Ectodermal cell (in vitro differentiated cells): ENCODE data around the gene PTOV1.

Source experiments
- H3K27ac ChIP-seq: 2 replicates; pipeline ENCODE4 v1.7.0; 2013; ENCODE audit warnings: mild to moderate bottlenecking, low read depth, low read length; ENCODE audit not compliant: insufficient read depth, poor library complexity, severe bottlenecking
- H3K27me3 ChIP-seq: 2 replicates; pipeline ENCODE4 v1.7.0; 2013; ENCODE audit warnings: mild to moderate bottlenecking, low read length; ENCODE audit not compliant: insufficient read depth, control insufficient read depth, poor library complexity, severe bottlenecking
- H3K36me3 ChIP-seq: one replicate; pipeline ENCODE4 v1.7.0; 2013; ENCODE audit warnings: low read length; ENCODE audit not compliant: control insufficient read depth, insufficient read depth
- H3K4me1 ChIP-seq: one replicate; pipeline ENCODE4 v1.7.0; 2013; ENCODE audit warnings: low read length; ENCODE audit not compliant: control insufficient read depth, insufficient read depth
- H3K4me3 ChIP-seq: 2 replicates; pipeline ENCODE4 v1.7.0; 2013; ENCODE audit warnings: low read depth, low read length, control low read depth; ENCODE audit not compliant: insufficient read depth
- H3K9me3 ChIP-seq: 2 replicates; pipeline ENCODE4 v1.7.0; 2013; ENCODE audit warnings: mild to moderate bottlenecking, low read length, moderate library complexity; ENCODE audit not compliant: control insufficient read depth
- WGBS, 2 experiments: methylation state at CpG; one replicate each; pipeline ENCODE4 v1.1.7; 2013; ENCODE audit warnings: missing lambda C conversion rate in 2 of 2; 5-methylcytosine and 5-hydroxymethylcytosine counted together

The PTOV1 gene

DNA sequence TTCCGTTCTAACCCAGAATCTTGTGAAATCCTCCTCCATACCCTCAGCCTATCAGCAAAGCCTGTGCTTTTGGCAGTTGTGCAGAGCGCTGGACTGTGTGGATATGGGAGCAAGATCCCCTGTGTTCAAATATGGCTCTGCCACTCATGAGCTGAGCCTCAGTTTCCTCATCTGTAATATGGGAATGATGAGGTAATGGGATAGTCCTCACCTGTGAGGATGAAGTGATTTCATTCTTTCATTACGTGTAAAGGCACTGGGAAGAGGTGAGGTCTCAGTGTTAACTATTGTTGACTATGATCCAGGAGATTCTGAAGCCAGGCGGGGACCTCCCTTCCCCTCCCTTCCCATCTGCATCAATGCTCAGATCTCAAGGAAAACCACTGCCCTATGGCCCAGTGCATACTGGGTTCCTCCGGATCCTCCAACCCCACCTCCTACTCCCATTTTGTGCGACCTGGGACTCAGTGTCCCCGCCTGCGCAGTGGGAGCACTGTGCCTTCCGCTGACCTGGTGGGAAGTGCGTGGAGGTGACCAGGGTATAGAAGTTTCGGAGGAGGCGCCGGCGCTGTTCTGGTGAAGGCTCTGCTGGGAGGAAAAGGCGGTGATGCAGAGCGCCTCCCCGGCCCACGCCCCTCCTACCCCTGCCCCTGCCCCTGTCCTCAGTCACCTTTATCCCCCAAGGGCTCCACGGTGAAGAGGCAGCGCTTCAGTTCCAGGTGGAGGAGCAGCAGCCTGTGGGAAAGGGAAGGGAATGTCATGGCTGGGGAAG is 42.9 kb upstream of the PTOV1 start:
- H3K4me1 ChIP-seq, result peaks cover 15% of the 10 kb centered on the region
- WGBS, 2 experiments, result 79 to 80% methylated on average over 20 of the region's 20 CpGs
- H3K4me3 ChIP-seq, result no peak overlapping the region
- no peaks in the 10 kb centered on the region for H3K9me3 ChIP-seq
- peaks cover 16% of the 10 kb centered on the region for H3K36me3 ChIP-seq
- H3K27me3 ChIP-seq, result no peaks in the 10 kb centered on the region
- no peak overlapping the region for H3K27ac ChIP-seq

DNA sequence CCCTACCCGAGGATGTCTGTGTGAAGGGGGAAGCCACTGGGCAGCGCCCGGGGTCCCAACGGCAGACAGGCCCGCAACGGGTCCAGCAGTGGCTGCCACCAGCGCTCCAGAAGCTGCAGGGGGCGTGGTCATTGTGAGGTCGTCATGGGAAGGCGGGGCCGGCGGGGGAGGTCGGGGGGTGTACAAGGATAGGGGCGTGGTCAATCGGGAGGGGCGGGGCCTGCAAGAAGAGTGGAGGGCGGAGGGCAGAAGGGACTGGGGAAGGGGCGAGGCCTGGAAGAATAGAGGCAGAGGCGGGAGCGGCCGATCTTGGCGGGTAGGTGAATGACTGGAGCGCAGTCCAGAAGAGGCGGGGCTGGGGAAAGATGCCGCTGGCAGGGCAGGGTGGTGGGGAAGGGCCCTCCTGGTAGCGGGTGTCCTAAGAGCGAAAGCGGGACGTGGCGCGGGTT is 42.2 kb upstream of the PTOV1 start:
- H3K4me3 ChIP-seq, result peak overlapping the region; percentile 52
- H3K4me1 ChIP-seq, result peaks cover 15% of the 10 kb centered on the region
- H3K27me3 ChIP-seq, result no peaks in the 10 kb centered on the region
- peaks cover 16% of the 10 kb centered on the region for H3K36me3 ChIP-seq
- WGBS, 2 experiments, result 7% methylated on average over 31 of the region's 31 CpGs
- no peaks in the 10 kb centered on the region for H3K9me3 ChIP-seq
- H3K27ac ChIP-seq, result peak overlapping the region; percentile 69

DNA sequence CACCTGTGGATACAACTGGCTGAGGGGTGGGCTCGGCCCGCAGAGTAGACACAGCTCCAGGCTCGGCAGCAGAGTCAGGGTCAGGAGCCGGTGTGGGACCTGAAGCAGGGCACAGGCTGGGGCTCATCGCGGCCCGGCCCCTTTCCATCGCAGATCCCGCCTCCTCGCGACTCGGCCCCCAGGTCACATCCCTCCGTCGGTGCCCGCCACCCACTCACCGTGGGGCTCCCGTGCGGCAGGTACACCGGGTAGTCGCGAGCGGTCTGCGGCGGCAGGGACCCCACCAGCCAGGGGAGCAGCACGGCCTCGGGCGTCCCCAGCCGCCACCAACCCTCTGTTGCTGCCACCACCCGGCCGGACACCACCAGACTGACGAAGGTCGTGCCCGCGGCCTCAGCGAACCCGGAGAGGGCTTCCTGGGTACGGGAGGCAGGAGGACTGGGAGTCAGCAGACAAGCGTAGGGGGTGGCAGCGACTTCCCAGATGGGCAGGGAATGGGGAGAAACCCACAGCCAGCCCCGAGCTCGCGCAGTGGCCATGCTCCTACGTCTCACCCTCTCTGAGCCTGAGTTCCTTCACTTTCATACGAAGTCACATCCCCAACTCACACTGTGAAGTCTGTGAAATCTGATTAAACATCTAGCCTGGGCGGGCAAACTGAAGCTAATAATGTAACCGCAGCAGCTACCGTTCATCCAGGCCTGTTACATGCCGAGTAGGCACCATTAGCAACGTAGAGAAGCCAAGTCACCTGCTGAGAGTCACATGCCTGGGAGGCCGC is 41.6 kb upstream of the PTOV1 start:
- H3K9me3 ChIP-seq, result no peaks in the 10 kb centered on the region
- peak overlapping the region; percentile 69 for H3K27ac ChIP-seq
- peaks cover 15% of the 10 kb centered on the region for H3K4me1 ChIP-seq
- H3K4me3 ChIP-seq, result peak overlapping the region; percentile 52
- peaks cover 16% of the 10 kb centered on the region for H3K36me3 ChIP-seq
- WGBS, 2 experiments, result 20 to 21% methylated on average over 50 of the region's 50 CpGs
- H3K27me3 ChIP-seq, result no peaks in the 10 kb centered on the region

DNA sequence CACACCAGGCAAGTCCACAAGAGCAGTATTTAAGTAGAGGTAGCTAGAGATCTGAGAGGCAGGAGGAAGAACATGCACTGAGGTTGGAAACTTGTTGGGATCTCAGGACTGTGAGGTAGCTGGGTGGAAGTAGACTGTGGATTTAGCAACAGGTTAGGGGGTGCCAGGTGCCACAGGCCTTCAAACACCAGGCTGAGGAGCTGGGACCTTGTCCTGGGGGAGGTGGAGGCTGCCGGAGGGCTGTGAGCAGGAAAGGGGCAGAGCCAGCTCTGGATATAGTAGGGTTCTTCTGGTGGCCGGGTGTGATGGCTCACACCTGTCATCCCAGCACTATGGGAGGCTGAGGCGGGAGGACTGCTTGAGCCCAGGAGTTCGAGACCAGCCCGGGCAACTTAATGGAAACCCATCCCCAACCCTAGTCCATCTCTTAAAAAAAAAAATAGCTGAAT is 41.0 kb upstream of the PTOV1 start:
- Histone ChIP-seq H3K27ac (no peak overlapping the region), H3K9me3 (no peaks in the 10 kb centered on the region), H3K36me3 (peaks cover 10% of the 10 kb centered on the region), H3K4me3 (peak overlapping the region; percentile 52), H3K4me1 (peaks cover 15% of the 10 kb centered on the region), H3K27me3 (no peaks in the 10 kb centered on the region)
- WGBS, 2 experiments, result 88 to 94% methylated on average over 5 of the region's 5 CpGs

DNA sequence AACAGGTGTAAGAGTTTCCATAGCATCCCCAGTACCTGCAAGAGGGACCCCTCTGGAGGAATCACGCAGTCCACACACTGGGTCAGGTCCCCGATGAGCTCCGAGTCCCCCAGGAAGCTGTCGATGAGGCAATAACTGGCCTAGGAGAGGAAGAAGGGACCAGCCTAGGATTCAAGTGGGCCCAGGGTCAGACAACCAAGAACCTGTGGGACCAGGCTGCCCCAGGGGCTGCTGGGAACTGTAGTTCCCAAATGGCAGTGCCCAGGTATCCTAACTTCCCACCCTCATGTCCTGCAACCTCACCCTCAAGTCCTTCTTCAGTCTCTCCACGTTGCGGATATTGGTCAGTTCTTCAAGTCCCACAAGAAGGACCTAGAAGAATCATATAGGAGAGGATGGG is 39.6 kb upstream of the PTOV1 start:
- H3K27me3 ChIP-seq, result no peaks in the 10 kb centered on the region
- H3K4me3 ChIP-seq, result no peak overlapping the region
- peaks cover 15% of the 10 kb centered on the region for H3K4me1 ChIP-seq
- peaks cover 1% of the 10 kb centered on the region for H3K36me3 ChIP-seq
- 97 to 98% methylated on average over 6 of the region's 6 CpGs for WGBS, 2 experiments
- H3K27ac ChIP-seq, result no peak overlapping the region
- no peaks in the 10 kb centered on the region for H3K9me3 ChIP-seq

DNA sequence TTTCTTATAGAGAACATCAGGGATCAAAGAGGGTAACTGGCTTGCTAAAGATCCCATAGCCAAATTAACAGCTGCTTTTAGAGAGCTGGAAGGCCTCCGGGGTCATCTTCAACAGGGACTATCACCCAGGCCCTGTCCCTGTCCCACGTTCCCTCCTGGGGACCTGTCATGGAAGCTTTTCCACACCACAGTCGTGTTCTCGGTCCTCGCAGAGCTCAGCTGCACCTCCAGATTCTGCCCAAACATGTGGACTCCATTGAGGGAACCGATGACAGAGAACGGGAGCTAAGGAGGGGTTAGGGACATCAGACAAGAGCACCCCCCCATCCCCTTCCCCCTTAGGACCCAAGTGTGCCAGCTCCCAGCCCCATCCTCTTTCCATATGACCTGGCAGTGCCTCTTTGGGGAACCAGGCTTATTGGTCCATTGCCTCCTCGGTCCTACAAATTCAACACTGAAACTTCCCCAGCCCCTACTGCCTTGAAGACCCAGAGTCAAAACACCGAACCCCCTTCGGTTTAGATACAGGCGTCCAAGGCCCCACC is 38.4 kb upstream of the PTOV1 start:
- no peaks in the 10 kb centered on the region for H3K9me3 ChIP-seq
- no peaks in the 10 kb centered on the region for H3K27me3 ChIP-seq
- 59 to 60% methylated on average over 11 of the region's 11 CpGs for WGBS, 2 experiments
- peak overlapping the region; percentile 67 for H3K4me3 ChIP-seq
- no peaks in the 10 kb centered on the region for H3K36me3 ChIP-seq
- H3K27ac ChIP-seq, result peak overlapping the region; percentile 96
- peaks cover 15% of the 10 kb centered on the region for H3K4me1 ChIP-seq

DNA sequence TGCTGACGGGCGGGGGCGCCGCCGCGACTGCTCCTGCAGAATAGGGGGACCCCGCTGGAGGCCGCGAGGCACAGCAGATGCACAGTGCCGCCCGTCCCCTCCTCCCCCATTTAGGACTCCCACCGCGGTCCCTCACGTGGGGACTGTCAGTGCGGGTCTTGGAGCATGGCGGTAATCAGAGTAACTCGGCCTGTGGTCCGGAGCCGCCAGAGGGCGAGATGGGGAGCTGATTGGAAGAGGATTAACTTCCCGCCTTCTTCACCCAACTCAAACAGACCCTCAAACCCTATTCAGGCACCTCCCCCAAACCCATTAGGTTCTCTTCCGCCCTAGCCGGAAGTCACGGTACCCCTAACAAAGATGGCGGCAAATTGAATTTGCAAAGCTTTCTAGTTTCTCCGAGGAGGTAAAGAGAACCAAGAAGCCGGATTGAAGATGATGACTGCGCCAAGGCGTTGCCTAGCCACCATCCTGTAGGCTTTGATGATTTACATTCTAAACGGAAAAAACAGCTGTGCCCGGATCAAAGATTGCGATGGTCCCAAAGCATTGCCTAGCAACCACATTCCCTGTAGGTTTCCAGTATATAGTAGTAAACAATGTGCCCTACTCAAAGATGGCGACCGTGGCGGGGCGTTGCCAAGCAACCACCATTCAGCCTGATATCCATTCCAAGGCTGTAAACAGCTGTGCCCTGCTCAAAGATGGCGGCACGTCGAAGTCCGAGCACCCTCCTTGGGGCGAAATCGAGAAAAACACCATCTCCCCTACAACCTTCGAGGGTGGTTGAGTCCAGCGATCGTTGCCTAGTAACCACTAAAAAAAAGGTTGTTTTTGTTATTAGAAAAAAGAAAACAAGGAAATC is 37.7 kb upstream of the PTOV1 start, which contains the start of gene FUZ:
Gene FUZ (minus strand): TSS at position 296 of the 865 bp plus-strand sequence. CDS start 186 bp downstream, at position 110.
- H3K27ac ChIP-seq, result peak within 1 kb of the TSS; percentile 96
- WGBS, 2 experiments, result 0 to 1% methylated on average over 42 to 45 of the region's 45 CpGs
- peak within 1 kb of the TSS; percentile 67 for H3K4me3 ChIP-seq
- H3K36me3 ChIP-seq, result no peaks in the 10 kb centered on the region
- H3K4me1 ChIP-seq, result peaks cover 15% of the 10 kb centered on the region
- no peaks in the 10 kb centered on the region for H3K9me3 ChIP-seq
- no peaks in the 10 kb centered on the region for H3K27me3 ChIP-seq

DNA sequence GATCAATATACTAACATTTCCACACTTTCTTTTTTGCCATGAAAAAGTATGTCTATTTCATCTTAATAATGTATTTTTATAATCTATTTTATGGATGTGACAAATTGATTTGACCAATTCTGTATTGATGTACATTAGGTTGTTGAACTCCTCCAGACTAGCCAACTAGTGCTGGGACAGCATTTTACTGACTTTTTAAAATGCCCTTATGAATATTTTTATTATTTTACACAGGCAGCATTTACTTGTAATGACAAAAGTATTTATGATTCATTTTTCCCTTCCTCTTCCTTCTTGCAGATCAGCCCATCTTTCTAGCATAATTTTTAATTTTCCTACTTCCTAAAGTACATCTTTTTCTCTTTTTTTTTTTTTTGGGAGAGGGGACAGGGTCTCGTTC is 36.9 kb upstream of the PTOV1 start:
- 77% methylated on average over 1 of the region's 1 CpG for WGBS, 2 experiments
- Histone ChIP-seq H3K27ac (peak overlapping the region; percentile 53), H3K27me3 (no peaks in the 10 kb centered on the region), H3K4me1 (peaks cover 15% of the 10 kb centered on the region), H3K36me3 (no peaks in the 10 kb centered on the region), H3K9me3 (no peaks in the 10 kb centered on the region), H3K4me3 (no peak overlapping the region)

DNA sequence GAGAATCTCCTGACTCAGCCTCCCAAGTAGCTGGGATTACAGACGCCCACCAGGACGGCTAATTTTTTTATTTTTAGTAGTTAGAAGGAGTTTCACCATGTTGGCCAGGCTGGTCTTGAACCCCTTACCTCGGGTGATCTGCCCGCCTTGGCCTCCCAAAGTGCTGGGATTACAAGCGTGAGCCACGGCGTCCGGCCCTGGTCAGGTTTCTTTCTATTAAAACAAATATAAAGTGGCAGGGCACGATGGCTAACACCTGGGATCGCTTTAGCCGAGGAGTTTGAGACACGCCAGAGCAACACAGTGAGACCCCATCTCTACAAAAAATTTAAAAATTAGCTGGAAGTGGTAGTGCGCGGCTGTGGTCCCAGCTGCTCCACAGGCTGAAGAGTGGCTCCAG is 34.4 kb upstream of the PTOV1 start:
- Histone ChIP-seq H3K36me3 (peaks cover 7% of the 10 kb centered on the region), H3K4me1 (peaks cover 14% of the 10 kb centered on the region), H3K9me3 (no peaks in the 10 kb centered on the region), H3K4me3 (no peak overlapping the region), H3K27ac (no peak overlapping the region), H3K27me3 (no peaks in the 10 kb centered on the region)
- 84 to 91% methylated on average over 14 of the region's 14 CpGs for WGBS, 2 experiments
